Measurements from ENCODE around the gene ASAP2. TPM values are rescaled to one million over a fixed set of nuclear protein-coding genes. Genes with fewer than 3 reads are reported as not detected.

ASAP2 gene
- polyA plus RNA-seq, 3 donors: 0.08 to 1.1 (median 0.20) TPM

- peaks cover 11% of the 10 kb centered on the region for H3K4me1 Mint-ChIP-seq
- H3K27ac Mint-ChIP-seq: peak overlapping the region in 1 of 7 donors; percentile 52
- H3K9ac ChIP-seq (ENCODE audit: insufficient read depth, low read length, poor library complexity, severe bottlenecking): no peak overlapping the region
- H2AFZ ChIP-seq (ENCODE audit: insufficient read depth, low read depth, low read length, poor library complexity, severe bottlenecking): no peak overlapping the region
- DNase-seq: no peak
- peaks cover 0 to 2% (median 0%) of the 10 kb centered on the region in 7 donors for H3K9me3 Mint-ChIP-seq
- no peaks in the 10 kb centered on the region for H3K9me3 ChIP-seq (replicated peaks in 1 of 2; ENCODE audit: control insufficient read depth in 1 of 2, insufficient read depth in 1 of 2, low read length in 2 of 2)
- H3K27ac ChIP-seq (ENCODE audit: low read depth in 1 of 2, low read length in 2 of 2): no peak overlapping the region
- H3K27me3 ChIP-seq (ENCODE audit: control insufficient read depth in 2 of 2, insufficient read depth in 2 of 2, low read length in 2 of 2): no peaks in the 10 kb centered on the region
- H3K4me2 ChIP-seq (replicated peaks; ENCODE audit: extremely low read depth, low read length, poor library complexity, severe bottlenecking): no peak overlapping the region
- H3K27me3 Mint-ChIP-seq (ENCODE audit: low read depth in 3 of 3): peaks cover 0 to 4% (median 2%) of the 10 kb centered on the region in 3 donors
- WGBS (ENCODE audit: insufficient coverage): 88% methylated on average over 7 of the region's 13 CpGs
- H3K79me2 ChIP-seq (ENCODE audit: insufficient read depth, low read length): no peaks in the 10 kb centered on the region
- H3K4me1 ChIP-seq (ENCODE audit: control insufficient read depth in 1 of 2, insufficient read depth in 2 of 2, low read length in 2 of 2): no peaks in the 10 kb centered on the region
- no peak for TF ChIP-seq CTCF (IDR thresholded peaks at IDR 0.05)
- no peaks in the 10 kb centered on the region for H3K36me3 ChIP-seq (replicated peaks in 1 of 2; ENCODE audit: control insufficient read depth in 1 of 2, insufficient read depth in 2 of 2, low read length in 2 of 2)
- H3K36me3 Mint-ChIP-seq: no peaks in the 10 kb centered on the region
- no peak overlapping the region for H3K4me3 ChIP-seq (replicated peaks in 1 of 3; ENCODE audit: low read depth in 2 of 3, low read length in 3 of 3)
- no peaks in the 10 kb centered on the region for H4K20me1 ChIP-seq (ENCODE audit: insufficient read depth, low read length)
- intact Hi-C loops (cut with micrococcal nuclease): no loop called here
- no peak overlapping the region for H3K4me3 Mint-ChIP-seq
These were observed 75.8 kb downstream of the ASAP2 start for GRCh38 chr2:9282128-9283112.

- Mint-ChIP-seq H3K27ac (no peak overlapping the region), H3K4me3 (no peak overlapping the region), H3K4me1 (peaks cover 16% of the 10 kb centered on the region), H3K36me3 (no peaks in the 10 kb centered on the region), H3K9me3 (peaks cover 0 to 3% (median 0%) of the 10 kb centered on the region in 7 donors), H3K27me3 (ENCODE audit: low read depth in 3 of 3) (no peaks in the 10 kb centered on the region)
- no peak overlapping the region for H3K4me3 ChIP-seq (replicated peaks in 1 of 3; ENCODE audit: low read depth in 2 of 3, low read length in 3 of 3)
- H4K20me1 ChIP-seq (ENCODE audit: insufficient read depth, low read length): no peaks in the 10 kb centered on the region
- TF ChIP-seq CTCF (IDR thresholded peaks at IDR 0.05): no peak
- DNase-seq: no peak
- H3K4me2 ChIP-seq (replicated peaks; ENCODE audit: extremely low read depth, low read length, poor library complexity, severe bottlenecking): no peak overlapping the region
- no peak overlapping the region for H2AFZ ChIP-seq (ENCODE audit: insufficient read depth, low read depth, low read length, poor library complexity, severe bottlenecking)
- 89% methylated on average over 3 of the region's 6 CpGs for WGBS (ENCODE audit: insufficient coverage)
- H3K9me3 ChIP-seq (replicated peaks in 1 of 2; ENCODE audit: control insufficient read depth in 1 of 2, insufficient read depth in 1 of 2, low read length in 2 of 2): no peaks in the 10 kb centered on the region
- no peak overlapping the region for H3K9ac ChIP-seq (ENCODE audit: insufficient read depth, low read length, poor library complexity, severe bottlenecking)
- H3K36me3 ChIP-seq (replicated peaks in 1 of 2; ENCODE audit: control insufficient read depth in 1 of 2, insufficient read depth in 2 of 2, low read length in 2 of 2): no peaks in the 10 kb centered on the region
- no peaks in the 10 kb centered on the region for H3K27me3 ChIP-seq (ENCODE audit: control insufficient read depth in 2 of 2, insufficient read depth in 2 of 2, low read length in 2 of 2)
- H3K4me1 ChIP-seq (ENCODE audit: control insufficient read depth in 1 of 2, insufficient read depth in 2 of 2, low read length in 2 of 2): no peaks in the 10 kb centered on the region
- no peak overlapping the region for H3K27ac ChIP-seq (ENCODE audit: low read depth in 1 of 2, low read length in 2 of 2)
- H3K79me2 ChIP-seq (ENCODE audit: insufficient read depth, low read length): no peaks in the 10 kb centered on the region
- intact Hi-C loops (cut with micrococcal nuclease): no loop called here
These were observed 78.1 kb downstream of the ASAP2 start for GRCh38 chr2:9284521-9285297.

All from CD14-positive monocyte (primary cell).